MG63 (cell line): ENCODE data around the gene IGSF23. TPM values are rescaled to one million over a fixed set of nuclear protein-coding genes. Genes with fewer than 3 reads are reported as not detected.

Experiments used
- DNase-seq: peaks from one replicate; pipeline ENCODE4 v3.0.0-alpha.2; 2020
- H3K27me3 ChIP-seq: fragments of 250-450 bp; sonication (Bioruptor Pico); 2 replicates; pipeline ENCODE4 v1.5.1; 2020; ENCODE audit warnings: mild to moderate bottlenecking, moderate library complexity
- H3K36me3 ChIP-seq: fragments of 250-450 bp; sonication (Bioruptor Pico); 2 replicates; pipeline ENCODE4 v1.5.1; 2020; ENCODE audit warnings: mild to moderate bottlenecking, moderate library complexity
- H3K4me3 ChIP-seq: fragments of 250-450 bp; sonication (Bioruptor Pico); 2 replicates; pipeline ENCODE4 v1.5.1; 2020; ENCODE audit warnings: mild to moderate bottlenecking, moderate library complexity
- H3K9me3 ChIP-seq: fragments of 250-450 bp; sonication (Bioruptor Pico); 2 replicates; pipeline ENCODE4 v1.5.1; 2020; ENCODE audit warnings: mild to moderate bottlenecking, moderate library complexity
- total RNA-seq: library from RNA; depleted of rRNA; stranded (reverse); fragments of >200 nt; shearing (Covaris generic); gene quantifications from 2 replicates; pipeline ENCODE4 v1.2.3, GENCODE V29; 2014; ENCODE audit warnings: low replicate concordance

Gene IGSF23
- total RNA-seq, 1 experiment from 2014 or later = 3.0 TPM

- DNase-seq = peak; percentile 91
- Histone ChIP-seq H3K9me3 (no peaks in the 10 kb centered on the region), H3K4me3 (peak within 1 kb of the TSS; percentile 81), H3K36me3 (peaks cover 38% of the 10 kb centered on the region), H3K27me3 (no peaks in the 10 kb centered on the region)
Observed at GRCh38 chr19:44643605-44644401, 30.4 kb downstream of the IGSF23 start, which contains the start of gene PVR. Gene PVR (plus strand): TSS chr19:44643910. CDS start chr19:44644097, 187 bp downstream.

DNA sequence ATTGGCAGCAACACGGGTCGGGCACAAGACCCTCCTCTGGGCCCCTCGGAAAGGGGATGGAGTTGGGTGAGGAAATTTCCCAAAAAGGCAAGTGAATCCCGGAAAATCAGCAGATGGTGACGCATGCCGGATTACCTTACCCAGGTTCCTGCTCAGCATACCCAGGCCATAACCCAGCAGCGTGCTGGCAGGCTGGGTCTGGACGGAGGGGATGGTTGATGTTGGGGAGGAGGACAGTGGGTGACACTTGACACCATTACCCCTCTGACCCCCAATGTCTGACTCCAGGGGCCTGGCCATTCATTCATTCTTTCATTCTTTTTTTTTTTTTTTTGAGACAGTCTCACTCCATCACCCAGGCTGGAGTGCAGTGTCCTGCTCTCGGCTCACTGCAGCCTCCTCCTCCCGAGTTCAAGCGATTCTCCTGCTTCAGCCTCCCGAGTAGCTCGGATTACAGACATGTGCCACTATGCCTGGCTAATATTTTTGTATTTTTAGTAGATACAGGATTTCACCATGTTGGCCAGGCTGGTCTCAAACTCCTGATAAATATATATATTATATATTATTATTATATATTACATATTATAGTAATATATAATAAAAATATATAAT, 31.1 kb downstream of the IGSF23 start:
- no peaks in the 10 kb centered on the region for H3K9me3 ChIP-seq
- DNase-seq = peak; percentile 68

DNA sequence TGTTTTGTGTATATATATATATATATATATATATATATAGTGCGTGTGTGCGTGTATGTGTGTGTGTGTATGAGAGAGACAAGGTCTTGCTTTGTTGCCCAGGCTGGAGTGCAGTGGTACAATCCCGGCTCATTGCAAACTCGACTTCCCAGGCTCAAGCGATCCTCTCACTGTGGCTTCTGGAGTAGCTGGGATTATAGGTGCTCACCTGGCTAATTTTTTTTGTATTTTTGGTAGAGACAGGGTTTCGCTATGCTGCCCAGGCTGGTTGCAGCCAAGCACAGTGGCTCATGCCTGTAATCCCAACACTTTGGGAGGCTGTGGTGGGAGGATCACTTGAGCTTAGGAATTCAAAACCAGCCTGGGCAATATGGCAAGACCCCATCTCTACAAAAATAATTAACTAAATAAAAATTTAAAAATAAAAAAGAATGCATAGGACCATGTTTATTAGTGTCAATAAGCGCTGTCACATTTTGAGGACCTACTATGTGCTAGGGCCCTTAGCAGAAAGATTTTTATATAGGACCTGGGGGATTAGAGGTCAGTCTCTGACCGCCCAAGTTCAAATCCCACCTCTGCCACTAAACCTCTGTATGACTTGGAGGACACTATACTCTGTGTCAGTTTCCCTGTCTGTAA, 32.2 kb downstream of the IGSF23 start:
- H3K36me3 ChIP-seq = peaks cover 51% of the 10 kb centered on the region
- no peaks in the 10 kb centered on the region for H3K9me3 ChIP-seq
- no peaks in the 10 kb centered on the region for H3K27me3 ChIP-seq
- DNase-seq = no peak
- H3K4me3 ChIP-seq = peak overlapping the region; percentile 39

More for the DNA sequence above, 31.1 kb downstream of the IGSF23 start:
- H3K27me3 ChIP-seq = no peaks in the 10 kb centered on the region
- peak overlapping the region; percentile 81 for H3K4me3 ChIP-seq
- peaks cover 44% of the 10 kb centered on the region for H3K36me3 ChIP-seq

DNA sequence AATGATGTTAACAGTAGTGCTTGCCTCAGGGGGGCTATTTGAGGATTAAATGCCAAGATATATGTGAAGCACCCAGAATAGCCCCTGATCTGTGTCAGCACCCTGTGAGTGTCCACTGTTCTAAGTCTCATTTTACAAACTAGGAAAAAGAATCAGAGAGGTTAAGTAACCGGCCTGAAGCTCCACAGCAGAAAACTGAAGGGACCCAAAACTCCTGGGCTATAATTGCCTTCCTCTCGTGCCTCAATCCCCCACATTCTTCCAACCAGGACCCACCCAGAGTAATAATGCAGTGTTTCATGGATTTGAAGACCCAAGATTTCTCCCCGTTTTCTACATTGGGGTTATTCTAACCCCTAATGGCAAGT, 32.7 kb downstream of the IGSF23 start:
- Histone ChIP-seq H3K4me3 (peak overlapping the region; percentile 39), H3K9me3 (no peaks in the 10 kb centered on the region), H3K36me3 (peaks cover 56% of the 10 kb centered on the region), H3K27me3 (no peaks in the 10 kb centered on the region)
- no peak for DNase-seq

DNA sequence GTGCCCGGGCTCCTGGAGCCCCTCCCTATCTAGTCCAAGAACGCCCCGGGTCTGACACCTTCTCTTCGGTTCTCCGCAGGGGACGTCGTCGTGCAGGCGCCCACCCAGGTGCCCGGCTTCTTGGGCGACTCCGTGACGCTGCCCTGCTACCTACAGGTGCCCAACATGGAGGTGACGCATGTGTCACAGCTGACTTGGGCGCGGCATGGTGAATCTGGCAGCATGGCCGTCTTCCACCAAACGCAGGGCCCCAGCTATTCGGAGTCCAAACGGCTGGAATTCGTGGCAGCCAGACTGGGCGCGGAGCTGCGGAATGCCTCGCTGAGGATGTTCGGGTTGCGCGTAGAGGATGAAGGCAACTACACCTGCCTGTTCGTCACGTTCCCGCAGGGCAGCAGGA, 33.8 kb downstream of the IGSF23 start:
- Histone ChIP-seq H3K36me3 (peaks cover 67% of the 10 kb centered on the region), H3K27me3 (no peaks in the 10 kb centered on the region), H3K4me3 (no peak overlapping the region), H3K9me3 (no peaks in the 10 kb centered on the region)
- DNase-seq = no peak

DNA sequence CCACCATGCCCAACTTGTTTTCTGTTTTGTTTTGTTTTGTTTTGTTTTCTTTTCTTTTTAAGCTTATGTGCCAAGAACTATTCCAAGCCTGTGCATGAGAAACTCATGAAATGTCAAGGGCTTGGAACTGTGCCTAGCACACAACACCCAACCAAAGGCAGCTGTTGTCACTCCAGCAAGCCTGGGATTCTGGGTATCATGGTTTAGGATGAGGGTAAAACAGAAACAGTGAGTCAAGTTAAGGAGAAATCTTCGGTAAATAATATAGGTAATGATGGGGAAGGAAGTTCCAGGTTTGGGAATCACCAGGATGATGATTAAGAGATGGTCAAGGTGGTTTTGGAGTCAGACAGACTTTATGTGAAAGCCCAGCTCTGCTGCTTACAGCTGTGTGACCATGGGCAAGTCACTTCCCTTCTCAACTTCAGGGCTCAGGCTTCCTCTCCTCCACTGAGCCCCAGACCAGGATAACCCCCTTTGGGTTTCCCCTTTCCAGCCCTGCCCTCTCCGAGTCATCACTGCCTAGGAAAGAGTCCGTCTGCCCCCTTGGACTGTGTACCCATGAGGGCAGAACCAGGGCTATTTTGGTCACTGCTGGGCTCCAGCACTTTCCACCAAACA, 35.4 kb downstream of the IGSF23 start:
- Histone ChIP-seq H3K9me3 (no peaks in the 10 kb centered on the region), H3K4me3 (no peak overlapping the region), H3K36me3 (peaks cover 83% of the 10 kb centered on the region), H3K27me3 (no peaks in the 10 kb centered on the region)
- DNase-seq = peak; percentile 39

DNA sequence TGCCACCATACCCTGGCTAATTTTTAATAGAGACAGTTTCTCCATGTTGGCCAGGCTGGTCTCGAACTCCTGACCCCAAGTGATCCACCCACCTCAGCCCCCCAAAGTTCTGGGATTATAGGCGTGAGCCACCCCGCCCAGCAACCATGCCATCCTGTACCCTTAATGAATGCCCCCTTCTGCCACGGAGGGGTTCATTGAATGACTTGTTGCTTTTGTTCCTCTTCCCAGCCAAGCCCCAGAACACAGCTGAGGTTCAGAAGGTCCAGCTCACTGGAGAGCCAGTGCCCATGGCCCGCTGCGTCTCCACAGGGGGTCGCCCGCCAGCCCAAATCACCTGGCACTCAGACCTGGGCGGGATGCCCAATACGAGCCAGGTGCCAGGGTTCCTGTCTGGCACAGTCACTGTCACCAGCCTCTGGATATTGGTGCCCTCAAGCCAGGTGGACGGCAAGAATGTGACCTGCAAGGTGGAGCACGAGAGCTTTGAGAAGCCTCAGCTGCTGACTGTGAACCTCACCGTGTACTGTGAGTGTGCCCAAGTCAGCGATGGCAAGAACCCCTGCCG, 36.3 kb downstream of the IGSF23 start:
- Histone ChIP-seq H3K36me3 (peaks cover 89% of the 10 kb centered on the region), H3K9me3 (no peaks in the 10 kb centered on the region), H3K4me3 (no peak overlapping the region), H3K27me3 (no peaks in the 10 kb centered on the region)
- no peak for DNase-seq

GRCh38 chr19:44653343-44653742, 40.0 kb downstream of the IGSF23 start:
- H3K4me3 ChIP-seq = no peak overlapping the region
- H3K36me3 ChIP-seq = peaks cover 99% of the 10 kb centered on the region
- no peak for DNase-seq
- H3K9me3 ChIP-seq = no peaks in the 10 kb centered on the region
- H3K27me3 ChIP-seq = no peaks in the 10 kb centered on the region

- Histone ChIP-seq H3K27me3 (no peaks in the 10 kb centered on the region), H3K9me3 (no peaks in the 10 kb centered on the region), H3K36me3 (peaks cover 99% of the 10 kb centered on the region), H3K4me3 (no peak overlapping the region)
- DNase-seq = peak; percentile 43
Observed at GRCh38 chr19:44653977-44654774, 40.8 kb downstream of the IGSF23 start.

GRCh38 chr19:44657211-44657921, 44.0 kb downstream of the IGSF23 start:
- DNase-seq = peak; percentile 58
- Histone ChIP-seq H3K36me3 (peaks cover 100% of the 10 kb centered on the region), H3K9me3 (no peaks in the 10 kb centered on the region), H3K27me3 (no peaks in the 10 kb centered on the region), H3K4me3 (no peak overlapping the region)

- DNase-seq = no peak
Observed at GRCh38 chr19:44658069-44658733, 44.8 kb downstream of the IGSF23 start.

GRCh38 chr19:44660081-44660480, 46.7 kb downstream of the IGSF23 start:
- no peak for DNase-seq
- H3K36me3 ChIP-seq = peaks cover 92% of the 10 kb centered on the region
- no peaks in the 10 kb centered on the region for H3K27me3 ChIP-seq
- H3K4me3 ChIP-seq = no peak overlapping the region
- no peaks in the 10 kb centered on the region for H3K9me3 ChIP-seq

More at GRCh38 chr19:44658069-44658733, 44.8 kb downstream of the IGSF23 start:
- H3K4me3 ChIP-seq = no peak overlapping the region
- no peaks in the 10 kb centered on the region for H3K9me3 ChIP-seq
- H3K36me3 ChIP-seq = peaks cover 100% of the 10 kb centered on the region
- no peaks in the 10 kb centered on the region for H3K27me3 ChIP-seq

GRCh38 chr19:44661205-44661604, 47.8 kb downstream of the IGSF23 start:
- Histone ChIP-seq H3K27me3 (no peaks in the 10 kb centered on the region), H3K36me3 (peaks cover 82% of the 10 kb centered on the region), H3K9me3 (no peaks in the 10 kb centered on the region), H3K4me3 (no peak overlapping the region)
- DNase-seq = no peak

DNA sequence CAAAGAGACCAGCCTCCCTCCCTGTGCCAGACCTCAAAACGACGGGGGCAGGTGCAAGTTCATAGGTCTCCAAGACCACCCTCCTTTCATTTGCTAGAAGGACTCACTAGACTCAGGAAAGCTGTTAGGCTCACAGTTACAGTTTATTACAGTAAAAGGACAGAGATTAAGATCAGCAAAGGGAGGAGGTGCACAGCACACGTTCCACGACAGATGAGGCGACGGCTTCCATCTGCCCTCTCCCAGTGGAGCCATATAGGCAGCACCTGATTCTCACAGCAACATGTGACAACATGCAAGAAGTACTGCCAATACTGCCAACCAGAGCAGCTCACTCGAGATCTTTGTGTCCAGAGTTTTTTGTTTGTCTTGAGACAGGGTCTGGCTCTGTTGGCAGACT, 48.5 kb downstream of the IGSF23 start:
- no peak for DNase-seq
- Histone ChIP-seq H3K27me3 (no peaks in the 10 kb centered on the region), H3K4me3 (no peak overlapping the region), H3K9me3 (no peaks in the 10 kb centered on the region), H3K36me3 (peaks cover 75% of the 10 kb centered on the region)
